SU-DHL-6 (cell line): ENCODE results near the gene ATP6V0A1.

ENCODE experiments used
- H2AFZ ChIP-seq: fragments of 200-600 bp; sonication (generic); 2 replicates; pipeline ENCODE4 v1.6.1; 2014; ENCODE audit warnings: low read depth, mild to moderate bottlenecking, moderate library complexity, mixed read lengths, antibody characterized with exemption, low read length; ENCODE audit not compliant: severe bottlenecking
- H3F3A ChIP-seq: fragments of 200-600 bp; shearing (Covaris generic); 2 replicates; pipeline ENCODE4 v1.6.0; 2016; ENCODE audit warnings: antibody characterized with exemption, mild to moderate bottlenecking; ENCODE audit not compliant: insufficient read depth
- H3K27ac ChIP-seq: fragments of 200-600 bp; sonication (generic); 2 replicates; pipeline ENCODE4 v1.5.1; 2016; ENCODE audit warnings: low read depth, mild to moderate bottlenecking, low read length, moderate library complexity, mixed read lengths
- H3K27me3 ChIP-seq: fragments of 200-600 bp; sonication (generic), shearing (Covaris generic); 2 replicates; pipeline ENCODE4 v1.6.0; 2014; ENCODE audit warnings: mild to moderate bottlenecking, low read length
- H3K36me3 ChIP-seq: fragments of 200-600 bp; sonication (generic); 2 replicates; pipeline ENCODE4 v1.6.1; 2014; ENCODE audit warnings: mild to moderate bottlenecking, low read length, mixed read lengths
- H3K4me2 ChIP-seq: fragments of 300-600, 200-600 bp; shearing (Covaris generic), sonication (generic); 2 replicates; pipeline ENCODE4 v1.6.0; 2014; ENCODE audit warnings: low read length, low read depth, mild to moderate bottlenecking; ENCODE audit not compliant: poor library complexity, severe bottlenecking
- H3K4me3 ChIP-seq: fragments of 200-600 bp; sonication (generic); 2 replicates; pipeline ENCODE4 v1.5.1; 2014; ENCODE audit warnings: antibody characterized with exemption, low read length, mild to moderate bottlenecking, mixed read lengths; ENCODE audit not compliant: insufficient read depth, poor library complexity, severe bottlenecking
- H3K79me2 ChIP-seq: fragments of 200-600 bp; sonication (generic); 2 replicates; pipeline ENCODE4 v1.6.1; 2014; ENCODE audit warnings: mild to moderate bottlenecking, low read length, moderate library complexity; ENCODE audit not compliant: insufficient read depth
- H3K9ac ChIP-seq: fragments of 200-600 bp; sonication (generic); 2 replicates; pipeline ENCODE4 v1.7.0; 2014; ENCODE audit warnings: mild to moderate bottlenecking, low read length
- H3K9me2 ChIP-seq: fragments of 200-600 bp; sonication (generic); replicated peaks from 2 replicates; pipeline ENCODE4 v1.6.1; 2014; ENCODE audit warnings: low read length; ENCODE audit not compliant: insufficient read depth
- H3K9me3 ChIP-seq: fragments of 200-600 bp; sonication (generic); 2 replicates; pipeline ENCODE4 v1.6.1; 2014; ENCODE audit warnings: low read length, mixed read lengths; ENCODE audit not compliant: insufficient read depth
- H4K20me1 ChIP-seq: fragments of 200-600 bp; sonication (generic); 2 replicates; pipeline ENCODE4 v1.6.1; 2014; ENCODE audit warnings: low read depth, mild to moderate bottlenecking, antibody characterized with exemption, low read length, moderate library complexity, mixed read lengths
- CTCF ChIP-seq: fragments of 200-600 bp; sonication (generic); IDR thresholded peaks from one replicate; pipeline ENCODE4 v1.5.1; 2017; ENCODE audit warnings: antibody characterized with exemption, mild to moderate bottlenecking, low read length, moderate library complexity; ENCODE audit not compliant: insufficient read depth, poor library complexity, severe bottlenecking
- EZH2phosphoT487 ChIP-seq: fragments of 200-600 bp; sonication (generic), shearing (Covaris generic); conservative IDR thresholded peaks from 2 replicates; pipeline ENCODE4 v1.6.1; 2018; ENCODE audit warnings: mild to moderate bottlenecking, antibody characterized with exemption, low read length, moderate library complexity, mixed read lengths

The ATP6V0A1 gene

GRCh38 chr17:42512733-42513251, 54.1 kb downstream of the ATP6V0A1 start:
- no peak overlapping the region for H3K9ac ChIP-seq

GRCh38 chr17:42513686-42514085, 55.0 kb downstream of the ATP6V0A1 start:
- no peak overlapping the region for H3K9ac ChIP-seq
- no peak overlapping the region for H2AFZ ChIP-seq
- no peaks in the 10 kb centered on the region for H3K9me2 ChIP-seq
- H3K4me3 ChIP-seq = no peak overlapping the region
- H3K9me3 ChIP-seq = no peaks in the 10 kb centered on the region
- no peaks in the 10 kb centered on the region for H3K79me2 ChIP-seq
- no peaks in the 10 kb centered on the region for H4K20me1 ChIP-seq
- H3K27me3 ChIP-seq = no peaks in the 10 kb centered on the region
- no peaks in the 10 kb centered on the region for H3F3A ChIP-seq
- no peaks in the 10 kb centered on the region for H3K36me3 ChIP-seq
- H3K4me2 ChIP-seq = no peak overlapping the region
- TF ChIP-seq EZH2phosphoT487 (no peak), CTCF (no peak)
- H3K27ac ChIP-seq = no peak overlapping the region

More at GRCh38 chr17:42512733-42513251, 54.1 kb downstream of the ATP6V0A1 start:
- Histone ChIP-seq H3K79me2 (no peaks in the 10 kb centered on the region), H3K27me3 (no peaks in the 10 kb centered on the region), H3K4me2 (no peak overlapping the region), H3K36me3 (no peaks in the 10 kb centered on the region), H3K27ac (no peak overlapping the region), H3K4me3 (no peak overlapping the region), H3K9me3 (no peaks in the 10 kb centered on the region), H3F3A (no peaks in the 10 kb centered on the region), H4K20me1 (no peaks in the 10 kb centered on the region), H2AFZ (no peak overlapping the region), H3K9me2 (no peaks in the 10 kb centered on the region)
- TF ChIP-seq EZH2phosphoT487 = no peak
- TF ChIP-seq CTCF = no peak

- no peaks in the 10 kb centered on the region for H3K36me3 ChIP-seq
- H3K9me2 ChIP-seq = no peaks in the 10 kb centered on the region
- no peak overlapping the region for H3K4me3 ChIP-seq
Measured at GRCh38 chr17:42514279-42514678, 55.6 kb downstream of the ATP6V0A1 start.

More at GRCh38 chr17:42514279-42514678, 55.6 kb downstream of the ATP6V0A1 start:
- Histone ChIP-seq H3K4me2 (no peak overlapping the region), H3K9ac (no peak overlapping the region), H3K9me3 (no peaks in the 10 kb centered on the region), H3K27me3 (no peaks in the 10 kb centered on the region), H3F3A (no peaks in the 10 kb centered on the region), H4K20me1 (no peaks in the 10 kb centered on the region), H2AFZ (no peak overlapping the region), H3K79me2 (no peaks in the 10 kb centered on the region), H3K27ac (no peak overlapping the region)
- TF ChIP-seq CTCF (no peak), EZH2phosphoT487 (no peak)
